Stimulated activated CD8-positive, alpha-beta memory T cell treated with anti-CD3 and anti-CD28 coated beads, Interleukin-4, amount 100 ng/mL, for 1 hour (primary cell): Measurements from ENCODE around the gene NPAS3.

Source experiments
- DNase-seq, 2 donors: peaks; one replicate each; pipeline ENCODE4 v3.0.0-alpha.2; 2020; ENCODE audit warnings: low read depth in 2 of 2, low spot score in 1 of 2

NPAS3 gene

DNA sequence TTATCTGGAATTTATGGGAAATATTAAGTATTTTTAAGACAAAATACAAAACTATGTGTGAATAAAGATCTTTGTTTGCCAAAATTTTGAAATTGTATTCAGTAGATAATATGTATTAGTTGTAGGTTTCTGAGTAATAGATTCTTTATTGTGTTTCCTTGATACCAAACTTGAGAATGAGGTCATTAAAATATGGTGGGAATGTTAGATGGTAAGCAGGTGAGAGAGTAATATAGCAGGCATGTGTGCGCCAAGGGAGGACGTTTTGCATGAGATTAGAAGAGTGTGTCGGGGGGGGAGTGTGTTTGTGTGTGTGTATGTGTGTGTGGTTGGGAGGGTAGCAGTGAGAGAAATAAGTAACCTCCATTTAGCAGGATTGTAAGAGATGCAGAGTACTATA lies 376.5 kb downstream of the NPAS3 start:
- no peak for DNase-seq

DNA sequence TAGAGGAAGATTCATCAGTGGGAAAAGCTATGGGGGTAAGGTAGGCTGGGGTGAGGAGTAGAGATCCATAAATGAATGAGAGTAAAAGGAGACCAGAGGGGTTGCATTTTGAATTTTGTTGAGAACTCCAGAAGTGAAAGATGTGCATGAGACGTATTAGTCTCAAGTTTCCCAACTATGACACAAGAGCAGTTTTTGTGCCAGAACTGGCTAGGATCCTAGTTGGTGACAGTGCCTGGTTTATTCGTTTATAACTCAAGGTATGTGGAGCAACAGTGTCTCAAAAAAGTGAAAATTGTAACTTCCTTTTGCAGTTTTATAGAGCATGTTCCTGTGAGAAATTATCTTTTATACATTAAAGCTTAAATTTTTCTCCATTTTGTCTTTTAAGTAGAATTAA lies 377.0 kb downstream of the NPAS3 start:
- no peak for DNase-seq

DNA sequence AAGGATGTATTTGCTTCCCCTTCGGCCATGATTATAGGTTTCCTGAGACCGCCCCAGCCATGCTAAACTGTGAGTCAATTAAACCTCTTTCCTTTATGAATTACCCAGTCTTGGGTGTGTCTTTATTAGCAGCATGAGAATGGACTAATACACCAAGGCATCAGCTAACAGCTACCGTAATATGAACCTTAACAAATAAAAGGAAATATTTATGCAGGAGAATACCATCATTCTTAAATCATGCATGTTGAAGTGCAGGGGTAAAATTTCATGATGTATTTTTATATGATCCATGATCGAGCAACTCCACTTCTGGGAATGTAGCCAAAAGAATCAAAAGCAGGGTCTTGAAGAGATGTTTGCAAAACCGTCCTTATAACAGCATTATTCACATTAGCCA lies 379.0 kb downstream of the NPAS3 start:
- no peak for DNase-seq

DNA sequence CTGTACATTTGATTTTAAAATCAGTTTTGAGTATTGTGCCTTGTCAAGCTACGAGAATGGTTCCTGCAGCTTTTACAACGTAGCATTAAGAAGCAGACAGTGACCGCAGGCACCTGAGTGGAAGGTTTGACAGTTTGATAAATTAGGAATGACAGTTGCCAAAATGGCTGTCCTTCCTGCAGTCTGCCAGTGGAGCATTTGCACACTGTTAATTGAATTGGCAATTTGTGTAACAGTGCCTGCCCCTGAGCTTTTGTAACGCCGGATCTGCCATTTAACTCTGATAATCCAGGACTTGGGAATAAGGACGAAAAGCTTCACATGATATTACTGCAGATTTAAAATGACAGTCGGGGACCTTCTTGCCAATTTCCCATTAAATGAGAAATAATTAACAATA lies 385.3 kb downstream of the NPAS3 start:
- DNase-seq: no peak

DNA sequence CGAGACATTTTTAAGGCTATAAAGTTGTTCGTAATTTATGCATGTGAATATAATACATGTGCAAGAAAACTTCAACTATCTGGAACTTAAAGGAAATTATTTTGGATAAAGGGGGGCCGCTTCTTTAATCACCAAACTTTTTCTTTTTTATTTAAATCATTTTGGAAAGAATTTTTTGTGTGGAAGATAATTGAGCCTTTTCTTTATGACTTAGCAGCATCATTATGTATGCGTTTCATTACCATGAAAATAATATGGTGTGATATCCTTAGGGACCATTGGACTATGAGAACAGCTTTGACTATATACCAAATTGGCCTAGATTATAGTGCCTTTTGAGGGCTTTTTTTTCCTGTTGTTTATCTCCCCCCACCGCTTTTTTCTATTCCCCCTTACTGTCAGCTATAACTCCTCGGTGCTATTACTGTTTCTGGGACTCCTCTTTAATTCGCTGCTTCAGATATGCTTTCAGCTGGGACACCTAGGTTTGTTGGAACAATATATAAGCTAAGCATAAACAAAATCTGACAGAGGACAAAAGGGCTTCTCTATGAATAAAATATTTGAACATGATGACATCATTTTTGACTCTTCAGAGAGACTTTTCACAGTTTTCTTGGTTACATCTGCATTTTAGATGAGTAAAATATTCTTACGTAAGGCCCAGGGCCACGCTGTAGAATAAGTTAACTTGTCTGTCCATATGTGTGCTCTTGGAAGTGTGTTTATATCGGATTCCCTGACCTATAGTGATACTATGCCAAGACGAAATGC lies 392.7 kb downstream of the NPAS3 start:
- DNase-seq: no peak

DNA sequence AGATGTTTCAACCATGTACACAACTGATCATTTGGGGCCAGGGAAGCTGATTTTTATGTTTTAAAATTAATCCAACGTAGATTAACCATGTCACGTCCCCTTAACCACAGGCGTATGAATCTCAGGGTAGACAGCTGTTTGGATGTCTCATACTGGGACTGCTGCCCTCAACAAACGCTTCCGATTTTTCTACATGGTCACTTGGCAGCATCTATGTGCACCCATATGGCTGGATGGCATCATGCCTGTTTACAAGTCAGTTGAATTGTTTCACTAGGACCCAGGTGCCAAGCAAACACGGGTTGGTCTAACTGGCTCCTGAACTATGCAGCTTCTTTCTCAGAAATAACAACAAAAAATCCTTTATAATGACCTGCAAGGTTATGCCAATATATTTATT lies 393.8 kb downstream of the NPAS3 start:
- DNase-seq: no peak

DNA sequence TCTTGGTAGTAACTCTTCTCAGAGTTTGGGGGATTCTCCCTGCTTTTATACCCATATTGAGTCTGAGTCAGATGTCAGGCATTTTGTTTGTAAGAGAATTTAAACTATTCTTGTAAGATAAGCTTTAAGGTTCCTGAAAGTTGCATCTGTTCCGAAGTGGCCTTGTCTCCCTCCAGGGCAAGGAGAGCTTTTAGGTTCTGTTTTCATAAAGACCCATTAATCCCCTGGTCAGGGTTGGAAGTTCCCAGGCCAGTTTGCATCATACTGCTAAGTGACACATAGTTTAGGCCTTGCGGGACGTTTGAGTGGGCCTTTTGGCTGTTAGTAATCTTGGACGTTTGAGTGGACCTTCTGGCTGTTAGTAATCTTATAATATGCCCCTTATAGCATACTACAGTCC lies 396.7 kb downstream of the NPAS3 start:
- DNase-seq: no peak

DNA sequence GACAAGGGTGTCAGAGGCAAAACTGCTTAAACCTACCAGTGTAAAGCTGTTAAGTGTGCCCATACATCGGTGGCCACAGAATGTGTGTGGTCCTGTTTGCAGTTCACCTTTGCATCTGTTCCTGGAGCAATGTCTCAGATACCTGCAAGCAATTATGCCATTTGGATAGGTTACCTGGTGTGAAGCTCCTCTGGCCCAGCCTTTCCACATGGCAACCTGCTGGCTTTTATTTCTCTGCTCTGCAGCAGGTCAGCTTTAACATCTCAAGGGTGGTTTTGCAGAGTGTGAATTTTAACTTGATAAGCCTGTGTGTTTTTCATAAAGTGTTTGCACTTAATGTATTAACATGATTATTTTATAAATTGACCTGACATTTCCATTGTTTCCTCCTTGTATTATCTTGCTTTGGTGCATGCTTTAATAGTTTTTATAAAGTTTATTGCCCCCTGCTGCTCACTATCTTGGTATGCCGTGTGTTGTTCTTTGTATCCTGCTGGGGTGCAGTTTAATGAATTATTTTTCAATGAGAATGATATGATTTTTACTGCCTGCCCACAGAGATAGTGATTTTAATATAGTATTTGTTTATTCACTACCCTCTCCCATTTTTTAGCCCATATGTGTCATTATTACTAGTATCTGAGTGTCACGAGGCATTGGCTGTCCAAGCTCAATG lies 403.8 kb downstream of the NPAS3 start:
- no peak for DNase-seq

DNA sequence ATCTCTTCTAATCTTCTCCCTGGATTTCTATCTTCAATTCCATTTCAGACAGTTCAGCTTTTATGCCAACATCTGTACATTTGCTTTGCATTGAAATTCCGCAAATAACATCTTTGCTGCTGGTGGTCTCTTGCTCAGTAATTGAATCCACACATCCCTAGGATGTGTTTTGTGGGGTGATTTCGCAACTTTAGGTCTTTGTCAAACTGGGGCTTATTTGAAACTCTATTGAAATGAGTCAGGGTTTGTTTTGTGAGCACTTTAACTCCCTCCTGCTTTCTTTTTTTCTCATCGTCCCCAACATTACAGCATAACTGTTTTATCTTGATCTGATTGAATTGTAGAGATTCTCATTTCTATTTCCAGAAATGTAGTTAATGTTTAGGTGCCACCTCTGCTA lies 404.3 kb downstream of the NPAS3 start:
- DNase-seq: no peak

DNA sequence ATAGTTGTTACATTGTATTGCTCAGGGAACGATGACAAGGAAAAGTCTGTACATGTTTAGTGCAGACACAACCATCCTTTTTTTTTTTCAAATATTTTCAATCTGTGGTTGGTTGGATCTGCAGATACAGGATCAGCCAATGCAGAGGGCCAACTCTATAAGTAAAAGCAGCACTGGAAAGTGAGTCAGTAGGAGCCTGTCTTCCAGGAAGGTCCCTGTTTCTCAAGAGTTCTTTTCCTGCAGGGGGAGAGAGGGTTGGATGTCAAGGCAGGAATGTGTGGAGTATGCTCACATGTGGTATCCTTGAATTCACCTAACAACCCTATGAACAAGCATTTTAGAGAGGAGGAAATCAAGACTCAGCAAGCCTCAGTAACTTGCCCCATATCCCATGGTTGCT lies 409.1 kb downstream of the NPAS3 start:
- no peak for DNase-seq

DNA sequence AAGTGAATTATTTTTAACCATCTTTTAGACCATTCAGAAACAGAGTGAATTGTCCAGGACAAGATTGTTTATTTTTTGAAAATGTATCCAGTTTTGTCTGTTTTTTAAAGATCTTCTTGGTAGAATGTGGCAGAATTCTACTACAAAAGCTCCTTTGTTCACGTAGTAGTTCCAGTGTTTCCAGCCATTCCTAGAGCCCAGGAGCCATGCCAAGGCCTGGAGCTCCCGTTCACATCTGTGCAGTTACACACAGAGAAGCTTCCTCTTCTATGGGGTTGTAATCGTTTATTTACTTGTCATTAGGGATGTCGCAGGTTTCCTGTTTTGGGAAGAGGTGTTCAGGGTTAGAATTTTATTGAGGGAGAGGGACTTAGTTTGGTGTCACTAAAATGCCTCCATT lies 409.8 kb downstream of the NPAS3 start:
- DNase-seq: no peak

DNA sequence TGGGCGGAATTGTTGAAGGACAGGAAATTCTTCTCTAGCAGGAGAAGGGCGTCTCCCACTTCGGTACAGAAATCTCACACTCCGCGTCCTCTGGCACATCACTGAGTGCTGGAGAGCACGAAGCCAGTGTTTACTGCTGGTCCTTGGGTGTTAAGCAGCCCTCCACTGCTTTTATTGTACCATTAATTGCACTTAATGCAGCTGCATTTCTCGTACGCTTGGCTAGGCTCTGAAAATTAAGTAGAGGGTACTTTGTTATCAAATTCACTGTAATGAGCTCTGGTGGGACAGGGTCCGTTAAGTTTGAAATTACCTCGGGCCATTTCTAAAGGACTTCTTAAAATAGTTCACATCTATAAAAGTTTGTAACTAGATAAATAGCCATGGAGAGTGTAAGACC lies 411.2 kb downstream of the NPAS3 start:
- DNase-seq: no peak

DNA sequence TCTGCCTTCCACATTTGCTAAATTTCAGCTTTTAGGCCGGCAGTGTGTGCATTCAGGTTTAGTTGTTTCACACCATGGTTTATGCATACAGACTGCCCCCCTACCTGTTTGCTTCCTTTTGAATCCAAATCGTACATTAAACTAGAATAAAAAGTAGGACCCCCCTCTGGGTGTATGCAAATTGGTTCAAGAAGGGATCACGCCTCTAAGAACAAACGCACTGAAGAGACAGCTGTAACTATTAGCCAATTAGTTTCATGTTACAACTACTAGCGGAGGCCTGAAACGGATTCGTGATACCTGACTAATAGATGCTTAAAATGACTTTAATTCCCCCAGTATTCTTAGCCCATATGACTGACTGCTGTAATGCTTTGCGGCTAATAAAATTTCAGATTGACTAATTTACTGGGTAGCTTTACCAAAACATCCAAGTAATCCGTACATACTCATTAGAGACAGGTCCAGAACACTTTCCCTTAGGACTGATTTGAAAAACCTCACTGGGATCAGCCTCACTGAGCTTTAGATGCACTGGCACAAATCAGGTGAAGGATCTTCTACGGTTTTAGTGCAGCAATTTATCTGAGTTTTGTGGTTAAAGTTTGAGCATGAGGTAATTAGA lies 411.8 kb downstream of the NPAS3 start:
- no peak for DNase-seq

DNA sequence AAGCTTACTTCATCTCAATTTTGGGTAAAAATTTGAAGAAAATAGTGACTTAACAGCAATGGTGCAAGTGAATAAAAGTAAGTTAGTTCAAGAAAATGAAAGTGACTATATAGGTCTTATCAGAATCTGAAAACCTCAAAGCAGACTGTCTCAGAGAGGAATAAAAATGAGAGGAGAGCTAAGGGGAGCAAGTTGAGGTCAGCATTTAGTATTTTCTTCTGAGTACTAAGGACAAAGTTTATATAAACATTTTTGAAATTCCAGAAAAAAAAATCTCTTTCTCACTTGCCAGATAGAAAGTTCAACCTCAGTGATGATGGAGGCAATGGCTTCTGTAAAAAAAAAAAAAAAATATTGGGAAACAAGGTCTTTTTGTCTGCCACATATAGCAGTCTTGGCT lies 414.1 kb downstream of the NPAS3 start:
- DNase-seq: no peak

DNA sequence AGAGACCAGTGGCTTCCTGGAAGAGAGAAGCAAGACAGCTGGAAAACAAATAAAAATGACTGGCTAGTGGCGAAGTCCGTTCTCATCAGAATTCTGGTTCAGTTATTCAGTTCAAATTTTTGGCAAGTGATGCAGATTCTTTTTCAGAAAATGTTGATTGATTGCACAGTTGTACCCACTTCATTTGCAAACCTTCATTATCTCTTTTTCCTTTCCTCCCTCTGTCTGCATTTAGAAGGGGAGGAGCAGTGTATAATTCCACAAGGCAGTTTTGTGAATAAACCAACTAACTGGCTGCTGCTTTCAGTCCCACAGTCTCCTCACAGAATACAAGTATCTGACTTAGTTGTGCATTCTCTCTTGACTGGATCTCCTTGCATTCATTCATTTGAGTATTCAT lies 417.5 kb downstream of the NPAS3 start:
- DNase-seq: no peak

DNA sequence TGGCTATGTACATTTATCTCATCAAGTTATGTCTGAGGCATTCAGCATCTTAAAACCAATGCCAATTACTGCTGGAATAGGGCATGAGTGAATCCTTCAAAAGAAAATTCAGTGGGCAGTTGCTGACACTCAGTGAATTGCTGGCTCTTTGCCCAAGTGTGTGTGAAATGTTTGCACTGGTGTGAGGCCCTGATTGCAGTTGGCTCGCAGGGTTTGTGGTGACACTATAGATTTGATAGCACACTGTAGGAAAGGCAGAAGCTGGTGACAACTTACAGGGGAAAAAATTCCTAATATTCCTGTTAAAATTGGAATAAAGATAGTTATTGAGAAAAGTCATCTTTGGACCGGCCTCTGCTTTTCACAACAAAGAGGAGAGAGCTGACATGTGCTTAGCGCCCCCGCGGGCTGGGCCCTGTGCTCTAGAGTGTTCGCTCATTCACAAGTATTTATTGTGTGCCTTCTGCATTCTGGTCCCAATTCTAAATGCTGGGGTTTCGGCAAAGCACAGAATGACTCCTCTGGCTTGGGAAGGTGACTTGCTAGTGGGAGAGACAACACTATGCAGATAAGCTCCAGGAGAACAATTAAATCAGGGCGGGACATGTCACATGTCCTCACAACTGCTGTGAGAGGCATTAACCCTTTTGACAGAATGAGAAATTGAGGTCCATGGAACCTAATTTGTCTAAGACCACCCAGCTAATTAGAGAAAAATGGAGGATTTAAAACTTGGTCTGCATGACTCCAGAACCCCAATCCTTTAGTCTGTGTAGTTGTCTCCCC lies 418.7 kb downstream of the NPAS3 start:
- no peak for DNase-seq

DNA sequence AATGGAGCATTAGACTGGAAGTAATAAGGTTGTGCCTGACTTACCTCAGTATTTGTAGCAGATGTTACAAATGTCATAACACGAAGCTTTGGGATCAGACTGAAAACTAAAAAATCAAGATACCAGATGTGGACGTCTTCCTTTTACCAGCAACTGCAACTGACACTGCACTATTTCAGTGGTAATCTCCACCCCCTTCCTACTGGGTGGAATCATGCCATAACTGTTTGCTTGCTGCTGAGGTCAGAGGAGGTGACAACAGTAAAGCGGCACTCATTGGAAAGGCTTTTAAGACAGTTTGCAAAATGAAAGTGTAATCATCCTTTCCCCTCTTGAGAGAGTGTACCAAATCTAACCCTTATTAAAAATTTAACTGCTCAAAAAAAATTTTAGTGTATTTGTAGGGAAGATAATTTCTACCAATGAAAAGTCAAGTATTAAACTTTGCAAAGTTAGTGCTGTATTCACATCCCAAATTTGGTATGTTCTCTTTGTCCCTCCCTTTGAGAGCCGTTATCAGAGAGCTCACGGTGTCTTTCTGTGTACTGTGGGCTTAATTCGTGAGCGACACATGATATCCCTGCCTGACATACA lies 420.7 kb downstream of the NPAS3 start:
- DNase-seq: no peak

DNA sequence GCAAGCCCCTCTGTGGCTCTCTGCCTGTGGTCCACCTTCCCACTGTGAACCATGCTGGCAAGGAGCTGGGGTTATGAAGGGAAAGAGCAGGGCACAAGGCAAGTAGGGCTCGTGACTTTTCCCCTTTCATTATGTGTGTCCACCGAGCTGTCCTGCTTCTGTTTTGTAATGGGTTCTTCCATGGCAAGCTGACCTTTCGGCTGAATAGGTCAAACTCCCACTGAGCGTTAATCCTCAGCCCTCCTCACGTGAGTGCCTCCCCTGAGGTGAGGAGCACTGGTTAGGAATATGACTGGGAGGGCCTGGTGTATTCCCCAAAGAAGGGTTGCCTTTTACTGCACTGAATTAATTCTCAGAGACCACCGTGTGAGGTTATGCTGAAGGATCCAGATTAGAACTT lies 424.3 kb downstream of the NPAS3 start:
- no peak for DNase-seq

DNA sequence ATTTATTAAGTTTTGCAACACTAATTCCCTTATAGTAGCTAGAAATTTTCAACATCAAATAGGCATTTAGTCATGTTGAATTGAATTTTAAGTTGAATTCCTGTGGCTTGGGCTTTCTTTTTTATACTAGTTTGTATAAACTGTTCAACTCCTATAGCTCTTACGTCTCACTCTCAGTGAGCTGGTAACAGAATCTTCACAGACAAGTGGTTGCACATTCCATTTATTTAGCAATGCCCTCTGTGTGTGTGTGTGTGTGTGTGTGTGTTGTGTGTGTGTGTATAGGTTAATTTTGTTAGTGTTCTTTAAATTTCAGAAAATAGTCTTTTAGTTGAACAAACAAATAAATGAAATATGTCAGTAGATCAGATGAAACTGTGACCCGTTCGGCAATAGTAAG lies 425.0 kb downstream of the NPAS3 start:
- DNase-seq: no peak

DNA sequence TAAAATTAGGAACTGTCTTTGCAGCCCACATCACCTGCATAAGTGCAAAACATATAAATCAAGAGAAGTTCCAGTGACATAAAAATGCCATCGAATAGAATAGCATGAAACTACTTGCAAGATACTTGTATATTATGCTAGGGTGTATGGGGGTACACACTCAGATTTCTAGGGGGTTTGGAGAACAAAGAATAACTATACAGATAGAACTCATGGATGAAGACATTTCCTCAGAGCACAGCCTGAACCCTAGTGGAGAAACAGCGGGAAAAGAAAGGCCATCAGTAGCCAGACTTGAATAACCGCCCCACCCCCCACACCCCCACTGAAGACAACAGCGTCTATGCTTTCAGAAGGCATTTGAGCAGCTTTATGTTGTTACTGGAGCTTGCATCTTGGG lies 425.8 kb downstream of the NPAS3 start:
- DNase-seq: no peak

DNA sequence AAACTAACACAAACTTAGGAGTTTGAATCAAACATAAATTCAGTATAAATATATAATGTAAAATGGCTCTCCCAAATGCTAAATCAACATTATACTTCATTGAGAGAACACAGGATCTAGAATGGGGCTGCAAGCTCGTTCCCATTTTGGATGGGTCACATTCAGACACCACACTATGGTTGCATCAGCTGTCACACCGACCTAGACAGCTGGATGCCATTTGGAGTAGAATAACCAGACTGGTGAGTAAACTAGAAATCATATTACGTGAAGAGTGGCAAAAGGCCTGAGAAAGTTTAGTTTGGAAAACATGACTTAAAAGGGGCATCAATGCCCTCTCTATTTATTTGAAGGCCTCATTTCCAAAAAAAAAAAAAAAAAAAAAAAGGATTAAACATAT lies 430.4 kb downstream of the NPAS3 start:
- no peak for DNase-seq
